B cell (primary cell): ENCODE results near the gene CLN5. TPM values are rescaled to one million over a fixed set of nuclear protein-coding genes. Genes with fewer than 3 reads are reported as not detected.

Source experiments
- ATAC-seq: fragments of 200-7000 bp; cut with Tn5 transposase; one replicate; pipeline ENCODE4 v1.10.0; 2021; ENCODE audit warnings: low read depth, mild to moderate bottlenecking, moderate number of reproducible peaks, moderate library complexity
- CTCF ChIA-PET: fragments of 350-600 bp; sonication (Branson Sonifier 250); formaldehyde crosslinking; loops from one replicate; lab custom pipeline; 2021; ENCODE audit warnings: antibody characterized with exemption, inconsistent platforms; lab: Charles Lee
- POLR2A ChIA-PET: fragments of 350-600 bp; sonication (Branson Sonifier 250); formaldehyde crosslinking; loops from one replicate; lab custom pipeline; 2021; ENCODE audit warnings: antibody characterized with exemption; lab: Charles Lee
- DNase-seq: peaks from one replicate; pipeline ENCODE4 v3.0.0; 2013
- H2AFZ ChIP-seq: 2 replicates; pipeline ENCODE4 v1.6.1; 2012; ENCODE audit warnings: mild to moderate bottlenecking, low read depth, low read length; ENCODE audit not compliant: insufficient read depth, poor library complexity, severe bottlenecking
- H3K27ac ChIP-seq, 2 donors: 1 replicate in 1 of 2; 2 replicates in 1 of 2; pipeline ENCODE4 v1.5.1; 2012 to 2013; ENCODE audit warnings: low read length in 2 of 2, mild to moderate bottlenecking in 2 of 2, moderate library complexity in 1 of 2
- H3K27me3 ChIP-seq, 4 experiments: fragments of 200-600 bp in 1 of 4; sonication (generic) in 1 of 4; replicated peaks in 1 of 4; 1 replicate in 2 of 4; 2 replicates in 2 of 4; pipeline versions ENCODE4 v1.6.1 to v1.7.0; 2013 to 2016; ENCODE audit warnings: low read length in 3 of 4, mild to moderate bottlenecking in 2 of 4, mixed read lengths in 1 of 4, moderate library complexity in 1 of 4; ENCODE audit not compliant: insufficient read depth in 4 of 4, control insufficient read depth in 3 of 4; ENCODE audit errors: control extremely low read depth in 1 of 4
- H3K36me3 ChIP-seq, 2 experiments: replicated peaks in 1 of 2; 1 replicate in 1 of 2; 2 replicates in 1 of 2; pipeline versions ENCODE4 v1.6.1 to v1.7.1; 2013; ENCODE audit warnings: low read length in 1 of 2; ENCODE audit not compliant: insufficient read depth in 2 of 2, control insufficient read depth in 1 of 2; ENCODE audit errors: control extremely low read depth in 1 of 2, extremely low read depth in 1 of 2
- H3K4me1 ChIP-seq, 2 donors: fragments of 200-600 bp in 1 of 2; sonication (generic) in 1 of 2; 1 replicate in 1 of 2; 2 replicates in 1 of 2; pipeline versions ENCODE4 v1.5.1 to v1.6.1; 2013 to 2017; ENCODE audit warnings: low read length in 2 of 2; ENCODE audit not compliant: control insufficient read depth in 2 of 2, insufficient read depth in 2 of 2
- H3K4me2 ChIP-seq: replicated peaks from 2 replicates; pipeline ENCODE3; 2012; ENCODE audit warnings: mild to moderate bottlenecking, low read depth, low read length; ENCODE audit not compliant: poor library complexity, severe bottlenecking
- H3K4me3 ChIP-seq, 5 experiments: fragments of 200-600 bp in 1 of 5; sonication (generic) in 1 of 5; 1 replicate in 3 of 5; 2 replicates in 2 of 5; pipeline versions ENCODE4 v1.5.1 to v1.7.0; 2011 to 2016; ENCODE audit warnings: low read length in 4 of 5, mild to moderate bottlenecking in 4 of 5, low read depth in 2 of 5, control low read depth in 1 of 5, moderate library complexity in 1 of 5; ENCODE audit not compliant: insufficient read depth in 1 of 5; ENCODE audit errors: control extremely low read depth in 1 of 5, extremely low read depth in 1 of 5
- H3K79me2 ChIP-seq: fragments of 200-600 bp; sonication (generic); one replicate; pipeline ENCODE4 v1.6.0; 2016; ENCODE audit warnings: low read length; ENCODE audit not compliant: control insufficient read depth, insufficient read depth
- H3K9ac ChIP-seq: fragments of 200-600 bp; sonication (generic); 2 replicates; pipeline ENCODE4 v1.6.1; 2017; ENCODE audit warnings: mild to moderate bottlenecking, low read length, moderate library complexity
- H3K9me3 ChIP-seq, 3 donors: one replicate each; pipeline versions ENCODE4 v1.6.1 to v1.7.1; 2013; ENCODE audit warnings: low read length in 2 of 3; ENCODE audit not compliant: control insufficient read depth in 2 of 3, insufficient read depth in 1 of 3; ENCODE audit errors: control extremely low read depth in 1 of 3
- H4K20me1 ChIP-seq: 2 replicates; pipeline ENCODE4 v1.6.0; 2012; ENCODE audit warnings: mild to moderate bottlenecking, low read length; ENCODE audit not compliant: insufficient read depth, control insufficient read depth, poor library complexity, severe bottlenecking
- H3K27ac Mint-ChIP-seq: one replicate; pipeline ENCODE4 v1.8.0; 2021; ENCODE audit warnings: mixed read lengths
- H3K27me3 Mint-ChIP-seq: one replicate; pipeline ENCODE4 v1.8.0; 2021; ENCODE audit warnings: mixed read lengths
- H3K4me1 Mint-ChIP-seq: one replicate; pipeline ENCODE4 v1.8.0; 2021; ENCODE audit warnings: mixed read lengths
- H3K4me3 Mint-ChIP-seq: one replicate; pipeline ENCODE4 v1.8.0; 2021; ENCODE audit warnings: mixed read lengths
- H3K9me3 Mint-ChIP-seq: one replicate; pipeline ENCODE4 v1.8.0; 2022; ENCODE audit warnings: mixed read lengths; ENCODE audit not compliant: insufficient read depth
- CTCF ChIP-seq: fragments of 200-600 bp; IDR thresholded peaks from one replicate; pipeline ENCODE4 v1.8.0; 2022; ENCODE audit warnings: antibody characterized with exemption, mild to moderate bottlenecking
- EZH2 ChIP-seq: IDR thresholded peaks from 2 replicates; pipeline ENCODE4 v1.6.1; 2012; ENCODE audit warnings: borderline replicate concordance, low read depth, mild to moderate bottlenecking, moderate library complexity, low read length; ENCODE audit not compliant: insufficient read depth, poor library complexity, severe bottlenecking
- WGBS: methylation state at CpG from one replicate; pipeline ENCODE4 v1.1.5; 2013; ENCODE audit warnings: missing lambda C conversion rate; ENCODE audit not compliant: insufficient coverage; 5-methylcytosine and 5-hydroxymethylcytosine counted together
- intact Hi-C: fragments of 100-400 bp; cut with micrococcal nuclease; formaldehyde crosslinking; loops from one replicate; pipeline ENCODE4 v1.10.0; 2022
- polyA plus RNA-seq: library from polyadenylated mRNA; depleted of rRNA; stranded (reverse); fragments of >200 nt; gene quantifications from 2 replicates; pipeline ENCODE4 v1.2.3, GENCODE V29; 2012
- total RNA-seq, 2 donors: library from RNA; stranded (reverse); fragments of 120-200 nt in 1 of 2; gene quantifications; 1 replicate in 1 of 2; 2 replicates in 1 of 2; pipeline versions ENCODE4 v1.2.3 to v1.2.4, GENCODE V29; 2013 to 2022

Gene CLN5
- total and polyA plus RNA-seq, 2 donors (not counting 1 experiment from before 2014, with no cell fraction given) = 11.9 to 36.9 TPM

DNA sequence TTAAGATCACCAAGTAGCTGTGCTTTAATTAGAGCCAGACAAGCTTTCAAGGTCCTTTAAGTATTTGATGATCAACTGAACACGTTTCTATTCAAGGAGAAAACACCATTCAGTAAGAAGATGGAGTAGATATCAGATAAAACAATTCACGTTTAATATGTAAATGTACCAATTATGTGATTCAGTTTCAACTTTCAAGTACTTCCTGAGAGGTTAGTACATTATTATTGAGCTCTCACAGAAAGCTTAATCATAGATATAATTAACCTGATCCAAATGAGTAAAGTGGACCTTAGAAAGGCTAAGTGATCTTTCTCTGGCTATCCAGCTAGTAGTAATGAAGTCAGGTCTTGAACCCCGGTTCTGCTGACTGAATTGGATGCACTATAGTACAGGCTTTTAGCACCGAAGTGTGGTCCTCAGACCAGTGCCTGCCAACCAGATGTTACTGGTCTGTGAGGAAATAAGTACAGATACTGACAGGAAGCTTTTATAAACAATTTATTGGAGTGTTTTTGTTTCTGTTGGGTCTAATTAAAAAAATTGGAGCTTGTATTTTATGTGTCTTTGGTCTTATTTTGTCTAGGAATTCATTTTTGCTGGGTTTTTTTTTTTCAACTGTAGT, 10.2 kb downstream of the CLN5 start:
- ATAC-seq = no peak

More for the DNA sequence above, 10.2 kb downstream of the CLN5 start:
- H3K9me3 ChIP-seq = no peaks in the 10 kb centered on the region
- H3K27me3 ChIP-seq = no peaks in the 10 kb centered on the region
- peak overlapping the region in 1 of 2 donors; percentile 64 for H3K27ac ChIP-seq
- TF ChIP-seq EZH2 (no peak), CTCF (no peak)
- Mint-ChIP-seq H3K4me1 (peaks cover 24% of the 10 kb centered on the region), H3K27ac (peak overlapping the region; percentile 16), H3K4me3 (no peak overlapping the region), H3K27me3 (no peaks in the 10 kb centered on the region), H3K9me3 (no peaks in the 10 kb centered on the region)
- no peaks in the 10 kb centered on the region for H3K79me2 ChIP-seq
- peaks cover 7 to 31% of the 10 kb centered on the region in 2 experiments for H3K36me3 ChIP-seq
- no peak overlapping the region for H3K4me3 ChIP-seq
- no peak overlapping the region for H2AFZ ChIP-seq
- H4K20me1 ChIP-seq = no peaks in the 10 kb centered on the region
- WGBS = 67% methylated on average over 1 of the region's 4 CpGs
- no peak overlapping the region for H3K9ac ChIP-seq
- no peak overlapping the region for H3K4me2 ChIP-seq
- intact Hi-C loops = no loop called here
- CTCF ChIA-PET = interaction anchor here (0.7 to 3.6 kb wide), 7 partner anchors 10 to 226 kb away, joined by 3 to 17 read pairs (median 5); partner anchors contain the start of genes CLN5 and FBXL3
- DNase-seq = no peak
- peaks cover 0 to 4% of the 10 kb centered on the region in 2 donors for H3K4me1 ChIP-seq
- POLR2A ChIA-PET = interaction anchor here (1.2 kb wide), 2 partner anchors 9 to 24 kb away, joined by 3 to 4 read pairs; no protein-coding TSS in a partner anchor
